Measurements from ENCODE around the gene UBAC2. TPM values are rescaled to one million over a fixed set of nuclear protein-coding genes. Genes with fewer than 3 reads are reported as not detected.

UBAC2 gene
- total RNA-seq, 1 donor from 2014 or later, result 59.8 TPM

GRCh38 chr13:99373436-99373835 is 172.8 kb downstream of the UBAC2 start:
- Mint-ChIP-seq H3K9me3 (no peaks in the 10 kb centered on the region), H3K27ac (ENCODE audit: unreplicated experiment) (no peak overlapping the region), H3K4me3 (no peak overlapping the region), H3K36me3 (ENCODE audit: low read depth) (peaks cover 18% of the 10 kb centered on the region), H3K4me1 (no peaks in the 10 kb centered on the region), H3K27me3 (ENCODE audit: low read depth) (no peaks in the 10 kb centered on the region)
- DNase-seq (ENCODE audit: low read depth, low spot score), result no peak
- no peak for TF ChIP-seq CTCF (conservative IDR thresholded peaks at IDR 0.05)

GRCh38 chr13:99374169-99374991 is 173.7 kb downstream of the UBAC2 start:
- Mint-ChIP-seq H3K36me3 (ENCODE audit: low read depth) (peaks cover 17% of the 10 kb centered on the region), H3K4me3 (no peak overlapping the region), H3K27me3 (ENCODE audit: low read depth) (no peaks in the 10 kb centered on the region), H3K27ac (ENCODE audit: unreplicated experiment) (peak overlapping the region; percentile 17), H3K9me3 (no peaks in the 10 kb centered on the region), H3K4me1 (no peaks in the 10 kb centered on the region)
- no peak for DNase-seq (ENCODE audit: low read depth, low spot score)
- TF ChIP-seq CTCF (conservative IDR thresholded peaks at IDR 0.05), result no peak

GRCh38 chr13:99374994-99375737 is 174.5 kb downstream of the UBAC2 start:
- H3K9me3 Mint-ChIP-seq, result no peaks in the 10 kb centered on the region
- no peak overlapping the region for H3K4me3 Mint-ChIP-seq
- DNase-seq (ENCODE audit: low read depth, low spot score), result no peak
- H3K4me1 Mint-ChIP-seq, result no peaks in the 10 kb centered on the region
- H3K27me3 Mint-ChIP-seq (ENCODE audit: low read depth), result no peaks in the 10 kb centered on the region
- H3K36me3 Mint-ChIP-seq (ENCODE audit: low read depth), result peaks cover 21% of the 10 kb centered on the region
- TF ChIP-seq CTCF (conservative IDR thresholded peaks at IDR 0.05), result no peak
- H3K27ac Mint-ChIP-seq (ENCODE audit: unreplicated experiment), result peak overlapping the region; percentile 17

- TF ChIP-seq CTCF (conservative IDR thresholded peaks at IDR 0.05), result no peak
- Mint-ChIP-seq H3K4me1 (no peaks in the 10 kb centered on the region), H3K4me3 (no peak overlapping the region), H3K27ac (ENCODE audit: unreplicated experiment) (no peak overlapping the region), H3K9me3 (no peaks in the 10 kb centered on the region), H3K27me3 (ENCODE audit: low read depth) (no peaks in the 10 kb centered on the region), H3K36me3 (ENCODE audit: low read depth) (peaks cover 18% of the 10 kb centered on the region)
- no peak for DNase-seq (ENCODE audit: low read depth, low spot score)
Measured at GRCh38 chr13:99375738-99376080, 175.1 kb downstream of the UBAC2 start.

- Mint-ChIP-seq H3K36me3 (ENCODE audit: low read depth) (peaks cover 18% of the 10 kb centered on the region), H3K27ac (ENCODE audit: unreplicated experiment) (no peak overlapping the region), H3K4me1 (no peaks in the 10 kb centered on the region), H3K27me3 (ENCODE audit: low read depth) (no peaks in the 10 kb centered on the region), H3K9me3 (no peaks in the 10 kb centered on the region), H3K4me3 (no peak overlapping the region)
- no peak for DNase-seq (ENCODE audit: low read depth, low spot score)
- TF ChIP-seq CTCF (conservative IDR thresholded peaks at IDR 0.05), result no peak
Measured at GRCh38 chr13:99376132-99376531, 175.5 kb downstream of the UBAC2 start.

All from neural crest cell (in vitro differentiated cells).